Activated CD4-positive, alpha-beta T cell treated with anti-CD3 and anti-CD28 coated beads, Interleukin-2, amount 50 U/mL, for 1 hour (primary cell): ENCODE results near the gene LEKR1.
"Not testable (repeated sequence)": the region's sequence is repeated elsewhere in the genome, so short reads cannot be mapped to it uniquely, and the experiment has no call there.

ENCODE experiments used
- DNase-seq: peaks from one replicate; pipeline ENCODE4 v3.0.0-alpha.2; 2020

The LEKR1 gene

GRCh38 chr3:156826144-156826895 lies at the start of gene LEKR1:
Gene LEKR1, plus strand, starts transcription at chr3:156826353. Its CDS starts 2,977 bp downstream, at chr3:156829330.
- DNase-seq: peak; percentile 53

DNA sequence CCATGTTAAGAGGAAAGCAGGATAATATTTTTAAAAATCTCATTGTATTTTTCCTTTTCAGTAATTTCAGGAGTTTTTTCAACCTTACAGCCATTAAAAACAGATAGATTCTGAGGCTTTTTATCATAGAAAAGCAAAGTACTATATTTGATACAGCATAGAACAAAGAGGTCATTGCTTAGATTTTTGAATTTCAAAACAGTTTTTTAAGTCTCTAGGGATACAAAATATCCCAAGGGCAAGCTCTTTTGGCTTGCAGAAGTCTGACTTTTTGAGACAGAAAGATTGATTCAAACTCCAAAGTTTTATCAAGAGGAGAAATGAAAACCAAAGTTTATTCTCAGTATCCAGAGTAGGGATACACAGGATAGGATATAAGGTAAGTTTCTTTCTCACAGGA lies 49.3 kb upstream of the LEKR1 start:
- no peak for DNase-seq

- no peak for DNase-seq
Measured at GRCh38 chr3:156781310-156782230, 44.6 kb upstream of the LEKR1 start.

DNA sequence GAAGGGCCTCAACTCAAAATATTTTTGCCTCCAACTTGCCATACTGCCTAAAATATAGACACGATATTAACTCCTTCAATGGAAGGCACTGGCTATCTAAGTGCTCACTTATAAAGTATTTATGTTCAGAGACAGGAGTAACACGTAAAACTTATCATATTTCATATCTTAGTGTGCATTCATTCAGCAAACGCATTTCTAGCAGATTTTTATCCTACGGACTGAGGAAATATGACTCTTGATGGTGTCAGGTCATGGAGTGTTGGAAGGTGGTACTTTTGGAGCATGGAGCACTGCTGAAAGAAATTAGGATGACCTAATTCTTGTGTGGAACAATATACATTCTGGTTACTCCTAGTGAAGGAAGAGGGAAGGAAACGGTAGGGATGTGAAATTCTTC lies 43.8 kb upstream of the LEKR1 start:
- no peak for DNase-seq

DNA sequence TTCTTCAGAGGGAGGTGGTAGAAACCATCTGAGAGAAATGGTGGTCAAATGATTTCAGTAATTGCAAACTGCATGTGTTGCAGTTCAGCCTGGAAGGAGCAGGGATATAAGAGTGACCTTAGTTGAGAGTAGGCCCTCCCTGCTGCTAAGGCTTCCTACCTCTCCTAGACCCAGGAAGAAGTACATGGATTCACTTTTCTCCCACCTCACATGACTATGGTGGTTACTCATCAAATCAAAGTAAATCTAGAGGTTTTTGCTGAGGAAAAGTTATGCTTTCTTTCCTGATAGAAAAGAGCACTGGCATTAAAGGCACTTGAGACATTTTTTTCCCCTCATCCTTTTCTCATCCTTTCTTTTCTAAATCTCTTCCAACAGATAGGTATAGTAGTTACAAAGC lies 43.2 kb upstream of the LEKR1 start:
- DNase-seq: no peak

GRCh38 chr3:156787001-156787400 lies 39.2 kb upstream of the LEKR1 start:
- no peak for DNase-seq

GRCh38 chr3:156787926-156788663 lies 38.1 kb upstream of the LEKR1 start:
- no peak for DNase-seq

- DNase-seq: no peak
Measured at GRCh38 chr3:156788846-156789245, 37.3 kb upstream of the LEKR1 start.

DNA sequence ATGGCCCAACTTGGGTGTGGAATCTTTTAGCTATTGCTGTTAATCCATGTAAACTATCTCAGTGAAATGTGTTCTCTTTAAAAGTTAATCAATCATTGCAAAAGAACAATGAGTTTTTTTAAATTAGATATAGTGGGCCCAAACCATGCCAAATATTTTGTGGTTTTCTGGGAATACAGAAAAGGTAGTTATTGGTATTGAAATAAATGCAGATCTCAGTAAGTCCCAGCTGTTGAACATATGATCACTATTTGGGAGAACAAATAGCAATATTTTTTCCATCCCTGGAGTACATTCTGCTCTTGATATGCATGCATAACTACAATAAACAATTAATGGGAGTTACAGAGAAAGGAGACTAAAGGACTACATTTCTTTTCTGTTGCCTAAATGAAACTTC lies 36.0 kb upstream of the LEKR1 start:
- DNase-seq: no peak

GRCh38 chr3:156792114-156792513 lies 34.0 kb upstream of the LEKR1 start:
- DNase-seq: no peak

DNA sequence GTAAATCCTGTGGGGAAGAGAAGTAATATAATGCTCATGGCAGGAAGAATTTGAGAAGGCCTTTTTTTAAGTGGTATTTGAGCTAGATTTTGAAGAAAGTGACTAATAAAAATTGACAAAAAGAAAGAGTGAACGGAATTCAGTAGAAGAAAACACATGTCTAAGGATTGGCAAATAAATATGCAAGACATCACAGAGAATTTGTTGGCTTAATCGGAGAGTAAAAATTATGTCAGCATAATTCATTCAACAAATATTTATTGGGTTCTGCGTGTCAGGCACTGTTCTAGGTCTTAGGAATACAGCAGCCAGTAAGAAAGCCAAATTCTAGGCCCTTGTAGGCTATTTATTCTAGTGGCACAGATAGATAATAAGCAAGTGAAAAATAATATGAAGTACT lies 33.6 kb upstream of the LEKR1 start:
- no peak for DNase-seq

- no peak for DNase-seq
Measured at GRCh38 chr3:156792945-156793344, 33.2 kb upstream of the LEKR1 start.

- DNase-seq: no peak
Measured at GRCh38 chr3:156793400-156793799, 32.8 kb upstream of the LEKR1 start.

DNA sequence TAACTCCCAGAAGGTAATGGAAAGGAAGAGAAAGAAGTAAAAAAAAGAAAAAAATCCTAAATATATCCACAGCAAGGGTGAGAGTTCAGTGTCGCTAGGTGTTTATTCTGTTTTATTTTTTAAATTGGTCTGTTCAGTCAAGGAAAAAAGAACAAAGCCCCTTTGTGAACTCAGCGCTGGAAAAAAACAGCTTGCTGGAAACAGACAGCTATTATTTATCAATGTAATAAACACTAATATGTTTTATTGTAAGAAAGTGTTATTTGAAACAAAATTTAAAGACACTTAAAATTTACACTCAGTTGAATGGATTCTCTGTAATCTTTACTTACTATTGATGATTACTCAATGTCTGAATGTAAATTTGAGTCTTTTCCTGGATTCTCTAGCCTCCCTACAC lies 32.3 kb upstream of the LEKR1 start:
- no peak for DNase-seq

GRCh38 chr3:156795890-156796481 lies 30.2 kb upstream of the LEKR1 start:
- DNase-seq: no peak

GRCh38 chr3:156797368-156797767 lies 28.8 kb upstream of the LEKR1 start:
- no peak for DNase-seq

DNA sequence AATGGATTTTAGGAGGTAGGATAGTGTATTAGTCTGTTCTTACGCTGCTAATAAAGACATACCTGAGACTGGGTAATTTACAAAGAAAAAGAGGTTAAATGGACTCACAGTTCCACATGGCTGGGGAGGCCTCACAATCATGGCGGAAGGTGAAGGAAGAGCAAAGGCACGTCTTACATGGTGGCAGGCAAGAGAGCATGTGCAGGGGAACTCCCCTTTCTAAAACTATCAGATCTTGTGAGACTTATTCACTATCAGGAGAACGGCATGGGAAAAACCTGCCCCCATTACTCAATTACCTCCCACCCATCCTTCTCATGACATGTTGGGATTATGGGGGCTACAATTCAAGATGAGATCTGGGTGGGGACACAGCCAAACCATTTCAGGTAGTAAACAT lies 25.9 kb upstream of the LEKR1 start:
- not testable (repeated sequence) for DNase-seq

DNA sequence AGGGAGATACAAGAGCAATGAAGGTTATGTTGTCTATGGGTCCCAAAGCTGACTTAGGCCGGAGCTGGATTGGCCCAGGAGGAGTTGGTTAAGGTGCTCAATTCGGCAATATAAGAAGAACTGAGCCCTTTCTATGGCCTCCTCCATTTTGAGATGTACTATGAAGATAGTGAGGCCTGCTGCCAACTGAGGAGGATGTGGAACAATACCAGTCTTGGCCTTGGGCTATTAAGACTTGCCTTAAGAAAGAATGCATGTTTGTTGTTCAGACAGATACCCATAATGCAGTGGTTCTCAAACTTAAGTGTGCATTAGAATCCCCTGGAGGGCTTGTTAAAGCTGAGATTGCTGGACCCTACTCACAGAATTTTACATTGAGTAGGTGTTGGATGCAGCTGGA lies 24.4 kb upstream of the LEKR1 start:
- DNase-seq: no peak

DNA sequence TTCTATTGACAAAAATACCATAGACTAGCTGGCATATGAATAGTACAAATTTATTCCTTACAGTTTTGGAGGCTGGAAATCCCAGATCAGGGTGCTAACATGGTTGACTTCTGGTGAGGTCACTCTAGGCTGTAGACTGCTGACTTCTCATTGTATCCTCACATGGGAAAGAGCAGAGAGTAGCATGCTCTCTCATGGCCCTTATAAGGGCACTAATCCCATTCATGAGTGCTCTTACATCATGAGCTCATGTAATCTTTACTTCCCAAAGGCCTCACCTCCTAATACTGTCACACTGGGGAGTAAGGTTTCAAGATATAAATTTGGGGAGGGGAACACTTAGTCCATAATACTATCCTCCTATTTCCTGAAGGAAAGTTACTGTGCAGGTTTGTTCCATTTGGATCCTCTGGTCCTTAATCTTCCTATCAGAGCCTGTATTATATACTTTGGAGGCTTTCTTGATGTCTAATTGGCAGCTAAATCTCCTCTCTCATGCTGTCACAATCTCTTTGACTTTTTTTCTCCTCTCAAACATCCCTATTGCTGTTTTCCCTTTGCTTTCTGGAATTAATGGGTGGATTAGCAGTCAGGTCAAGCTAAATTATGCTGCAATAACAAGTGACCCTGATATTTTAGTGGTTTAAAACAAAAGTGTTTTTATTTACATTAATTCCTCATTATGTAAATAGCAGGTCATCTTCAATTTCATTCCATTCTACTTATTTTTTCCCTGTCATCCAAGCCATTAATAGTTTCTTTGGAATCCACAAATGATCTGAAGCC lies 23.1 kb upstream of the LEKR1 start:
- no peak for DNase-seq

DNA sequence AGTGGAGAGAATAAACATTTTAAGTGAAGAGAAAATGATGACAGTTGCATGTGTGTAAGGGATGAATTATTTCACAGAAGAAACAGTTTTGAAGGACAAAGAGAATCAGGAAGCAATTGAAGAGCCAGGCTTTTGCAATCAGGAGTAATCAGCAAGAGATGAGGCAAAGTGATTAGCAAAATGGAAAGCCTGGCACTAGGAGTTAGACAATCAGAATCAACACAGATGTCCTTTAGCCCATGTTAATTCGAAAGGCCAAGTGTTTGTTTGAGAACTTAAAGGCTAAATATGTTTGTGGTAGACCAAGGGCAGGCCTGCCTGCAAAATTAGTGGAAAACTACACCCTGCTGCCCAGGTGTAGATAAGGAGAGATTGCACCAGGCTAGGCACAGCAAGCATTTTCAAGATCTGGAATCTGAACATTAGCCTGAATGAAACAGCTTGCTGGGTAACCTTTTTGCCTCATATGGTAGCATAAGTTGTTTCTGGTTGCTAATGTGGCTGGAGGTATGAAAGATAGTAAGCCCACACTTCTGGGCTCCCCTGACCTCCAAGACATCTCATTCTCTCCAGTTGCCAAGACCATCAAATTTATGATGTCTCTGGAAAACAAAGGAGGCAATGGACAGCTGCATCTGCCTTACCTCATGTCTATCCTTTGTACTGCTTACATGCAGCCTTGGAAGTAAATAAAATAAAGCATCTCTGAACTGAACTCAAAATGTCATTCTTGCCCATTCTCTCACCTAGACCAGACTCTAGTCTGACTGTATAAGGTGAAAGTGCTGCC lies 22.0 kb upstream of the LEKR1 start:
- DNase-seq: no peak

DNA sequence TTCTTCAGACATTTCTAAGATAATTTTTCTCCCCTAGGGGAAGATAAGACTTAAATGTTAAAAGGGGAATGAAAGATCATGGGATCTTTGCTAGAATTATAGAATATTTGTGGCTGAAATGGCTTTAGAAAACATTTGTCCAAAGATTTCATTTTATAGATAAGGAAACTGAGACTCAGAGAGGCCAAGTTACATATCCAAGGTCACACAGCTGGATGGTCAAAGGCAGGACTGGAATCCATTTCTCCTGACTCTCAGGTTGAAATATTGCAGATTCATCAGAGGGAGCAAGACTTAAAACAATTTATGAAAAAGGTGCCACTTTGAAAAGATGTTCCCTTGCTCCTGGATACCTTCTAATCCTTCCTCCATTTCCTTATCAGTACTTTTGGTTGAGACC lies 19.5 kb upstream of the LEKR1 start:
- DNase-seq: no peak
